ENCODE data around the gene JARID2. TPM values are rescaled to one million over a fixed set of nuclear protein-coding genes. Genes with fewer than 3 reads are reported as not detected.

The JARID2 gene
- total RNA-seq, 1 donor from 2014 or later: 17.9 TPM

DNA sequence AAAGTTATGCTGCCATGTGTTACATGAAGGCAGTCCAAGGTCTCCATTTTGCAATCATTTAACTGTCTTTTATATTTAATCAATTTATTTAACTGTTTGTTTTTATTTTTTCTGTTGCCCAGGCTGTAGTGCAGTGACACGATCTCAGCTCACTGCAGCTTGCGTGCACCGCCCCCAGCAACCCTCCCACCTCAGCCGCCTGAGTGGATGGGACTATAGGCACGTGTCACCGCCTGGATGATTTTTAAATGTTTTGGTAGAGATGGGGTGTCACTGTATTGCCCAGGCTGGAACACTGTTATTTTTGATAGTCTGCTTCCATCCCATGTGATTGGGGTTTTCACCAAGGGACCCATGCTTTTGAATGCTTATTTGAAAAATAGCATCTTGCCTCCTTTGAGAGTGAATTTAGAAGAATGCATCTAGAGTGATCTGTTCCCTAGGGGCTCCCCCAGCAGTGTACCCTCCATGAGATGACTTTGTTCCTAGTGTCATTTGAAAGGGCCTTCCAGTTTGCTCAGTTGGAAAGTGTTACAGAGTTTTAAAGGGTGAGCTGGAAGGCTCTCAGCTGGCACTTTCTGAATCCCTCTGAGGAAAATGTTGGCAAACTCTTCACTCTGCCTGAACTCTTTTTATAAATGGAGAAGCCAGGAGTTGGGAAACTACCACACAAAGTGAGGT lies 143.4 kb downstream of the JARID2 start:
- no peak for DNase-seq (ENCODE audit: extremely low spot score in 2 of 2)
- no peak overlapping the region for H3K4me3 ChIP-seq
- TF ChIP-seq, protein P1, sequence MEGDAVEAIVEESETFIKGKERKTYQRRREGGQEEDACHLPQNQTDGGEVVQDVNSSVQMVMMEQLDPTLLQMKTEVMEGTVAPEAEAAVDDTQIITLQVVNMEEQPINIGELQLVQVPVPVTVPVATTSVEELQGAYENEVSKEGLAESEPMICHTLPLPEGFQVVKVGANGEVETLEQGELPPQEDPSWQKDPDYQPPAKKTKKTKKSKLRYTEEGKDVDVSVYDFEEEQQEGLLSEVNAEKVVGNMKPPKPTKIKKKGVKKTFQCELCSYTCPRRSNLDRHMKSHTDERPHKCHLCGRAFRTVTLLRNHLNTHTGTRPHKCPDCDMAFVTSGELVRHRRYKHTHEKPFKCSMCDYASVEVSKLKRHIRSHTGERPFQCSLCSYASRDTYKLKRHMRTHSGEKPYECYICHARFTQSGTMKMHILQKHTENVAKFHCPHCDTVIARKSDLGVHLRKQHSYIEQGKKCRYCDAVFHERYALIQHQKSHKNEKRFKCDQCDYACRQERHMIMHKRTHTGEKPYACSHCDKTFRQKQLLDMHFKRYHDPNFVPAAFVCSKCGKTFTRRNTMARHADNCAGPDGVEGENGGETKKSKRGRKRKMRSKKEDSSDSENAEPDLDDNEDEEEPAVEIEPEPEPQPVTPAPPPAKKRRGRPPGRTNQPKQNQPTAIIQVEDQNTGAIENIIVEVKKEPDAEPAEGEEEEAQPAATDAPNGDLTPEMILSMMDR (IDR thresholded peaks at IDR 0.05): no peak
- TF ChIP-seq POLR2A (IDR thresholded peaks at IDR 0.05): no peak
- no peak for TF ChIP-seq POLR2AphosphoS5 (IDR thresholded peaks at IDR 0.05; ENCODE audit: insufficient read depth in 1 of 2, low read depth in 1 of 2)
- H3K27ac ChIP-seq: no peak overlapping the region
- H3K9me3 ChIP-seq: no peaks in the 10 kb centered on the region
- H3K4me1 ChIP-seq: peaks cover 24% of the 10 kb centered on the region
- H3K27me3 ChIP-seq: no peaks in the 10 kb centered on the region
- intact Hi-C loops (cut with DNase I): no loop called here
- H3K36me3 ChIP-seq: no peaks in the 10 kb centered on the region

DNA sequence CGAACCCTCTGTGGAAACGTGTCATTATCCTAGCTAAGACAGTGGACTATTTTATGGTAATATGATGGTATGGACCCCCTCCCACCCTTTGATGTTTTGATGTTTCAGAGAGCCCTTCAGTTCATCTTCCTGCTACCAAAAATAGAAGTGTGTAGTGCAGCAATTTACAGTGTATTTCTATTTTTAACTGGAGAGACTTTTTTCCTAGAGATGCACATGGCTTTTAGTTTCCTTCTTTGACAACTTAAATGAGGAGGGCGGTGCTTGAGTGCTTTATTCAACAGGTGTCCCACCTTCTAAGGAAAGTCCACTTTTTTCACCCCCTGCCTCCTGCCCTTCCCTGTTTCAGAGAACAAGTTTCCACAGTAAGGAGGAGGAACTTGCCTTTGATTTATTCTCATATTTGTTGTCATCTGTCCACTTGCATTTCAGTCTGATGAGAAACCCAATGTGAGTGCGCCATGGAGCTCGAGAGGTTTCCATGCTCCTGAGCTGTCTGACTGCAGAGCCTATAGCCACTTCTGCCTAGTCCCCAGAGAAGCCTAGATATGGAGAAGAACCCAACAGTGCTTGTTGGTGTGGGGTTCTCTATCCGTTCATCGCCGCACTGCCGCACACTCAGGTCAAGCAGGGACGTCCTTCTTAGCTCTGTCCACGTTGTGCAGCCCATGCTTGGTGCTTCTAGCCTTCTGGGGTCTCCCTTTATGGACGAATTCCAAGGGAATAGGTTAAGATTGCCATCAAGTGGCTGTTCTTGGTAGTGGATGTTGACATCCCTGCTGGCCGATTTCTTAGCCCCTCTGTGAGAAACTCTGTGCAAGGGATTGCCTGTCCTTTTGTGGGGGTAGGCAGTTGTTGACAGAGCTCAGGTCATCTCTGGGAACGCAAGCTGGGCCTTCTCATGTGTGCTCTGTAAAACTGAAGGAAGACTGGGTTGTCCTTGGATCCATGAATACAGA lies 144.2 kb downstream of the JARID2 start:
- Histone ChIP-seq H3K27me3 (no peaks in the 10 kb centered on the region), H3K9me3 (no peaks in the 10 kb centered on the region), H3K4me3 (no peak overlapping the region), H3K4me1 (peaks cover 24% of the 10 kb centered on the region), H3K36me3 (no peaks in the 10 kb centered on the region), H3K27ac (no peak overlapping the region)
- TF ChIP-seq, protein P1 (IDR thresholded peaks at IDR 0.05): peak in 1 of 3 experiments; percentile 49
- TF ChIP-seq POLR2AphosphoS5 (IDR thresholded peaks at IDR 0.05; ENCODE audit: insufficient read depth in 1 of 2, low read depth in 1 of 2) (no peak), POLR2A (IDR thresholded peaks at IDR 0.05) (no peak)
- DNase-seq (ENCODE audit: extremely low spot score in 2 of 2): no peak
- intact Hi-C loops (cut with DNase I): no loop called here

DNA sequence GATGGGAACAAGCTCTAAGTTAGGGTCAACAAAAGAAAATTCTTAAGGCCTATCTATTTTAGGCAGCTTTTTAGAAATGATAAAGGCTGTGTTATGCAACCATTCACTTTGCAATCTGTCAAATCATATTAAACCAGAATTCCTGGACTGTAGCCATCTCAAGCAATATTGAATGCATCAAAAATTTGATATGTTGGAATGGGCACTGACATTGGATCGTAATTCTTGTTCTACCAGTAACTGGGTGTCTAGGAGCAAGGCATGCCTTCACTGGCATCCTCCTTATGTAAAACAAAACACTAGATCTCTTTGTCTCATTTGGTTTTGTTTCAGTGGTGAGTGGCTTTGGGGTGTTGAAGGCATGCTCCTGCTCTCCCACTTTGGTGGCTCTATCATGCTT lies 145.6 kb downstream of the JARID2 start:
- Histone ChIP-seq H3K27ac (no peak overlapping the region), H3K27me3 (no peaks in the 10 kb centered on the region), H3K9me3 (no peaks in the 10 kb centered on the region), H3K4me3 (no peak overlapping the region), H3K36me3 (no peaks in the 10 kb centered on the region), H3K4me1 (peaks cover 24% of the 10 kb centered on the region)
- intact Hi-C loops (cut with DNase I): no loop called here
- DNase-seq (ENCODE audit: extremely low spot score in 2 of 2): no peak
- TF ChIP-seq, protein P1 (IDR thresholded peaks at IDR 0.05): no peak
- TF ChIP-seq POLR2AphosphoS5 (IDR thresholded peaks at IDR 0.05; ENCODE audit: insufficient read depth in 1 of 2, low read depth in 1 of 2) (no peak), POLR2A (IDR thresholded peaks at IDR 0.05) (no peak)

DNA sequence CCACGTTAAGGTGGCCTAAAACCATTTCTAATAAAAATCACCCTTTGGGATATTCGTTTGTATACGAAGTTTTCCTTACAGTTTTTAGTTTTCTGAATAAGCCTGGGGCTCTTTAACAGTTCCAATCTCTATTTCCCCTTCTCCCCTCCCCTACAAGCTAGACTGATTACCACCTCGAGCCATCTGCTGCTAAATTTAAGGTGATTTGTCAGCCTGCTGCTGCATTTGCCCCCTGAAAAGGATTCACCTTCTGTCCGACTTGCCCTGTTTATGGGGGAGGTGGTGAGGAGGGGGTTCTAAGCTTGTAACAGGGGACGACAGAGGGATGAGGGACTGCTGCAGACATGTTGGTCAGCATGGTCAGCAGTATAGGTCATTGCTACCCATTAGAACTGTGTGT lies 146.3 kb downstream of the JARID2 start:
- Histone ChIP-seq H3K36me3 (no peaks in the 10 kb centered on the region), H3K9me3 (no peaks in the 10 kb centered on the region), H3K4me1 (peaks cover 24% of the 10 kb centered on the region), H3K27me3 (no peaks in the 10 kb centered on the region), H3K27ac (no peak overlapping the region), H3K4me3 (no peak overlapping the region)
- no peak for DNase-seq (ENCODE audit: extremely low spot score in 2 of 2)
- no peak for TF ChIP-seq POLR2AphosphoS5 (IDR thresholded peaks at IDR 0.05; ENCODE audit: insufficient read depth in 1 of 2, low read depth in 1 of 2)
- TF ChIP-seq, protein P1 (IDR thresholded peaks at IDR 0.05): no peak
- no peak for TF ChIP-seq POLR2A (IDR thresholded peaks at IDR 0.05)
- intact Hi-C loops (cut with DNase I): no loop called here
